GM21825 (cell line): Measurements from ENCODE around the gene TAAR5.
"Not testable (repeated sequence)": the region's sequence is repeated elsewhere in the genome, so short reads cannot be mapped to it uniquely, and the experiment has no call there.

Experiments used
- ATAC-seq: cut with Tn5 transposase; IDR thresholded peaks from one replicate; pipeline ENCODE4 v1.9.1; 2021; ENCODE audit warnings: mild to moderate bottlenecking, moderate library complexity; ENCODE audit not compliant: unreplicated experiment

Gene TAAR5

DNA sequence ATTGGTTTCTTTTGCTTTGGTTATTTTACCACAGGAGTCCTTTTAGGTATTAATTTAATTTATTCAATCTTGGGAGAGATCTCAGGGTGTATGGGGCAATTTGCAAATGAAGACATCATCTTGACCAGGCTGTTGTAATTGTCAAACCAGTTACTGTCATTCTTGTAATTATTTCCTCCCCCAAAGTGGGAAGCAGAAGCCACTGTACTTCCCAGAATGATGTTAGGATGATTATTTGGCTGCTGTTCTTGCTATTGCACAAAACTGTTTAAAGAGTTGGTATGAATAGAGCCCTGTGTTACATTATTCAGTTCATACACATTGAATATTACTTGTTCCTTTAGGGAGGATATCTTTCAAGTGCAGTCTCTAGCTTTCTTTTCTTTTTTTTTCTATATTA, 17.8 kb downstream of the TAAR5 start:
- ATAC-seq, result no peak

DNA sequence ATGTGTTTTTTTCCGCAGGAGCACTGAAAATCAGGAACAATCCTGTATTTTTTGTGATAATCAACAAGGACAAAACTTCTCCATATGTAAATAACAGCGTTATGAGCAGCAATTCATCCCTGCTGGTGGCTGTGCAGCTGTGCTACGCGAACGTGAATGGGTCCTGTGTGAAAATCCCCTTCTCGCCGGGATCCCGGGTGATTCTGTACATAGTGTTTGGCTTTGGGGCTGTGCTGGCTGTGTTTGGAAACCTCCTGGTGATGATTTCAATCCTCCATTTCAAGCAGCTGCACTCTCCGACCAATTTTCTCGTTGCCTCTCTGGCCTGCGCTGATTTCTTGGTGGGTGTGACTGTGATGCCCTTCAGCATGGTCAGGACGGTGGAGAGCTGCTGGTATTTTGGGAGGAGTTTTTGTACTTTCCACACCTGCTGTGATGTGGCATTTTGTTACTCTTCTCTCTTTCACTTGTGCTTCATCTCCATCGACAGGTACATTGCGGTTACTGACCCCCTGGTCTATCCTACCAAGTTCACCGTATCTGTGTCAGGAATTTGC, 19.2 kb downstream of the TAAR5 start, which contains the start of gene TAAR6:
Gene TAAR6, plus strand, starts transcription at position 102 of the 557 bp plus-strand sequence. Its CDS starts 0 bp downstream, at position 102.
- no peak for ATAC-seq

DNA sequence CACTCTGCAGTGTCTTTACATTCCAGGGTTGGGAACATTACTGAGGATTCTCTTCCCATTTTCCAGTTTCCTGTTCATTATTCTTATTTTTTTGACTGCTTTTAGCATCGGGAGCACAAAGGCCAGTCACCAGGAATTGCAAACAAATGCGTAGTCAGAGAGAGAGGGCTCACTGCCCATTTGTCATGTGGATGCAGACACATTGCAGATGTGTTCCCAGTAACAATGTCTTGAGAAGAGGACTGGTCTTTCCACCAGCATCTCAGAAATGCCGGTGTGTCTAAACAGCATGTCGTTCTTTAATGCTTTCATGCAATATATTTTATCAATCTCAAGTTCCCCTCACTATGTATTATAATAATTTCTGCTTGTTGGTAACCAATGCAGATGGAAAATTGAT, 20.4 kb downstream of the TAAR5 start:
- no peak for ATAC-seq

DNA sequence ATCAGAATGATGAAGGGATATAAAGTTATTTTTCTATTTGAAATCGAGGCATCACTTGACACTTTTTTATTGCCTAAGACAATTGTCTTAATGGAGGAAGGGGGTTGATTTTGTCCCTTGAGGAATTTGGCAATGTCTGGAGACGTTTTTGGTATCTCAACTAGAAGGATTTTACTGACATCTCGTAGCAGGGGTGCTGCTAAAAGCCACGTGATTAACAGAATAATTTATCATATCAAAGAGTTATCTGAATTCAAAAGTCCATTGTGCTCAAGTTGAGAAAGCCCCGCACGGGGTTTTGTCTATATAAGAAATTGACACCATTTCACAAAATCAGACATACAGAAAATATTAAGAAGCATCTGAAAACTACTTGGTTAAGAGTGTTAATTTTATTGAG, 20.9 kb downstream of the TAAR5 start:
- no peak for ATAC-seq

DNA sequence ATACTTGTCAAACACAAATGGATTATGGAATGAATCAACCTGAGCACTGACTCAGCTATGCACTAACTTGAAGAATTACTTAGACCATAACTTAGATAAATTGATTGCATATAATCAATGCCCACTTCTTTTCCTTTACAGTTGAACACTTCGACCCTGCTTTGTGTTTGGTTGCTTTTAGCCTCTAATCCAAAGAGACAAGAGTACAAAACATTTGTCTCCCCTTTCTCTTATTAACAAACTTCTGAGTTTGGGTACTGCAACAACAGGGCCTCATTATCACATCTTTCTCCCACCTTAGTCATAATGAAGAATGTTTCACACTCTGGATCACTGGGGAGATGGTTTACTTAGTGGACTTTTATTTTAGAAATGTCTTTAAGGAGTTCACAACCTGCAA, 22.0 kb downstream of the TAAR5 start:
- no peak for ATAC-seq

DNA sequence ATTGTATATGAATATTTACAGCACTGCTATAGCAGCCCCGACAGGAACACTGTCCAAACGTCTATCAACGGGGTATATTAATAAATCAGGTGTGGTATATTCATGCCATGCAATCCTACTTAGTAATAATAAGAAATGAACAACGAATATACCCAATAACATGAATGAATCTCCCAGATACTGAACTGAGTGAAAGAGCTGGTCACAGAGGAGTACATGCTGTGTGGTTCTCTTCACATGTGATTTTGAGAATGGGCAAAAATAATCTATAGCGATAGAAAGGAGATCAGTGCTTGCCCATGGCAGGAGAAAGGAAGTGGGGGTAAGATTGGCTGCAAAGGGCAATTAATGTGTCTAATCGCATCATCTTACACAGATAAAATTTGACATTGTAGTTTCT, 23.1 kb downstream of the TAAR5 start:
- ATAC-seq, result no peak

DNA sequence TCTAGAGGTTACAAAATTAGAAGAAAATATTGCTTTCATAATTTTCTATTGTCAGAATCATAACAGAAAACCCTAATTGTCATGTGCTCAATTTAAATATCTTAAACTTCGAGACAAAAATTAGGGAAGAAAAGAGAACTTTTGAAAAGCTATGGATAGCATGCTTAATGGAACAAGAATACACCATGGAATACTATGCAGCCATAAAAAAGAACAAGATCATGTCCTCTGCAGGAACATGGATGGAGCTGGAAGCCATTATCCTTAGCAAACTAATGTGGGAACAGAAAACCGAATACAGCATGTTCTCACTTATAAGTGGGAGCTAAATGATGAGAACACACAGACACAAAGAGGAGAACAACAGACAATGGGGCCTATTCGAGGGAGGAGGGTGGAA, 29.5 kb downstream of the TAAR5 start:
- ATAC-seq, result not testable (repeated sequence)

DNA sequence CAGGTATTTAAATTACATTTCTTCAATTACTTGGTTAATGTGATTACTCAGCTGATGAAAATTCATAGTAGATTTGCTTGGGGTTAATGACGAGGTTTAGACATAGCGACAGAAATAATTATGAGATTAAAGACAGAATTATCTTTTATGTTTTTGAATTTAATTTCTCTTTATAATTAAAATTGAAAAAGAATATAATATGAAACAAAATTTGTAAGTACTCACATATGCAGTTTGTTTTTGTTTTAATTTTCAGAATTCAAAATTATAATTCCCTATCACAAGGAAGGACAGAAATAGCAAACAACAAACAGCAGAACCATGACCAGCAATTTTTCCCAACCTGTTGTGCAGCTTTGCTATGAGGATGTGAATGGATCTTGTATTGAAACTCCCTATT, 37.2 kb downstream of the TAAR5 start, which contains the start of gene TAAR8:
Gene TAAR8, plus strand, starts transcription at position 301 of the 400 bp plus-strand sequence. Its CDS starts 21 bp downstream, at position 322.
- ATAC-seq, result no peak

DNA sequence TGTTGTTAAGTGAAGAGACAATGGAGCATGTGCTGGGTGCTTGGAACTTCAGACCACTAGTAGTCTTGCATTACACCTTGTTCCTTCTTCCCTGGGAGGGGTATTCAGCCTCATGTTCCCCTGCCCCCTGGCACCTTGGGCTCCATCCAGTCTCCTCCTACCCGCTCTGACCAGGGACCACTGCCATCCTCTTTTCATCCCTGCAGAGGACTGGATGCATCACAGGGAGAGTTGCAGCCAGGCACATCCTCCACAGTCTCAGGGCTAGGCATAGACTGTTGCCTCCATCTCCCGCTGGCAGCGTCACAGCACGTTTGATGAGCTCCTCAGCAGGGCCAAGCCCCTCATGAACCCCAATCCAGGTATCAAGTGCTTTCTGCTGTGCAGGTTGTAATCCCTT, 38.3 kb downstream of the TAAR5 start:
- ATAC-seq, result no peak

DNA sequence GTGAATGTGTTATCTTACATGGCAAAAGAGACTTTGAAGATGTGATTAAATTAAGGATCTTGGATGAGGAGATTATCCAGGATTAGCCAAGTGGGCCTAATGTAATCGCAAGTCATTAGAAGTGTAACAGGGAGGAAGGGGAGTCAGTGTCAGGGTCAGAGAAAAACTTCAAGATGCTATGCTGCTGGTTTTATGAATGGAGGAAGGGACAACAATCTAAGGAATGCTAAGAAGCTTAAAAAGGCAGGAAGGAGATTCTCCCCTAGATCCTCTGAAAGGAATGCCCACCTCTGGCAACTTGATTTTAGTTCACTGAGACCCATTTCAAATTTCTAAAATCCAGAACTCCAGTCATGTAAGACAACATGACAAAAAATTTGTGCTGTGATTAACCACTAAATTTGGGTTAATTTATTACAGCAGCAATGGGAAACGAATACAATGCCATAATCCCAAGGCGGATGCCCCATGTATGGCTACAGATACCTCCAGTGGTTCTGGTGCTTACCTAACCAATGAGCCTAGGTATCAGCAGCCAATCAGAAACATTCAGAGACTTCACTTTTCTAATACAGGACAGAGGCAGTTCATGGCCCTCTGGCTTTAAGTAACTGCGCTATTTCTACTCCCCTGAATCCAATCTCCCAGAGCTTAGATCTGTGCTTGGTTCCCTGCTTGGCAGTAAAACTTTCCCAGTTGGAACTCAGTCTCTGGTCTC, 40.6 kb downstream of the TAAR5 start:
- no peak for ATAC-seq

DNA sequence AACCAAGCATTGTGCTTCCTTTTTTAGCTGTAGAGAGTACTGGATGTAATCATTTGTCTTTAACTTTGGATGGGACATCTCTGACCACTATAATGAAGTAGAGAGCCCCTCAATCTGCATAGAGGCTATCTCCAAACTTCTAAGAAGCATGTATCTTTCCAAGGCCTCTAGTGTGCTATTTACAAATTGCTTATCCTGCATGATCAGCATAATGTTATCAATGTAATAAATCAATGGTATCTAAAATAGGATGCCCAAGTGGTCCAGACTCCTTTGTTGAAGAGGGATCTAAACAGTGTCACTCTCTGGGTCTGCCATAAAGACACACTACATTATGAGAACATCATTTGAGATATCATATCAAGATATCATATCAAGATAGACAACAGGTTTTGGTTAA, 44.7 kb downstream of the TAAR5 start:
- no peak for ATAC-seq
